Measurements from ENCODE around the gene PEAK1.

PEAK1 gene

GRCh38 chr15:77074350-77074749 lies 345.6 kb downstream of the PEAK1 start:
- no peak overlapping the region for H3K27ac ChIP-seq (replicated peaks)
- H3K4me3 ChIP-seq (replicated peaks; ENCODE audit: insufficient read depth, low read length) = no peak overlapping the region
- DNase-seq (ENCODE audit: low read depth in 1 of 2, low spot score in 1 of 2) = no peak
- TF ChIP-seq SPI1 (IDR thresholded peaks at IDR 0.05; ENCODE audit: borderline replicate concordance, low read depth) = no peak
- no peak for TF ChIP-seq POLR2AphosphoS5 (IDR thresholded peaks at IDR 0.05; ENCODE audit: low read depth)
- no peak for TF ChIP-seq REST (IDR thresholded peaks at IDR 0.05; ENCODE audit: insufficient replicate concordance, low read depth)
- TF ChIP-seq GABPA (IDR thresholded peaks at IDR 0.05; ENCODE audit: low read depth) = no peak
- TF ChIP-seq, protein P1, sequence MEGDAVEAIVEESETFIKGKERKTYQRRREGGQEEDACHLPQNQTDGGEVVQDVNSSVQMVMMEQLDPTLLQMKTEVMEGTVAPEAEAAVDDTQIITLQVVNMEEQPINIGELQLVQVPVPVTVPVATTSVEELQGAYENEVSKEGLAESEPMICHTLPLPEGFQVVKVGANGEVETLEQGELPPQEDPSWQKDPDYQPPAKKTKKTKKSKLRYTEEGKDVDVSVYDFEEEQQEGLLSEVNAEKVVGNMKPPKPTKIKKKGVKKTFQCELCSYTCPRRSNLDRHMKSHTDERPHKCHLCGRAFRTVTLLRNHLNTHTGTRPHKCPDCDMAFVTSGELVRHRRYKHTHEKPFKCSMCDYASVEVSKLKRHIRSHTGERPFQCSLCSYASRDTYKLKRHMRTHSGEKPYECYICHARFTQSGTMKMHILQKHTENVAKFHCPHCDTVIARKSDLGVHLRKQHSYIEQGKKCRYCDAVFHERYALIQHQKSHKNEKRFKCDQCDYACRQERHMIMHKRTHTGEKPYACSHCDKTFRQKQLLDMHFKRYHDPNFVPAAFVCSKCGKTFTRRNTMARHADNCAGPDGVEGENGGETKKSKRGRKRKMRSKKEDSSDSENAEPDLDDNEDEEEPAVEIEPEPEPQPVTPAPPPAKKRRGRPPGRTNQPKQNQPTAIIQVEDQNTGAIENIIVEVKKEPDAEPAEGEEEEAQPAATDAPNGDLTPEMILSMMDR (IDR thresholded peaks at IDR 0.05; ENCODE audit: insufficient read depth, low read length) = no peak
- H3K27me3 ChIP-seq (ENCODE audit: insufficient read depth, poor library complexity, severe bottlenecking) = no peaks in the 10 kb centered on the region

- Histone ChIP-seq H3K4me3 (replicated peaks; ENCODE audit: insufficient read depth, low read length) (no peak overlapping the region), H3K27me3 (ENCODE audit: insufficient read depth, poor library complexity, severe bottlenecking) (no peaks in the 10 kb centered on the region), H3K27ac (replicated peaks) (no peak overlapping the region)
- TF ChIP-seq SPI1 (IDR thresholded peaks at IDR 0.05; ENCODE audit: borderline replicate concordance, low read depth) (no peak), REST (IDR thresholded peaks at IDR 0.05; ENCODE audit: insufficient replicate concordance, low read depth) (no peak), GABPA (IDR thresholded peaks at IDR 0.05; ENCODE audit: low read depth) (no peak), POLR2AphosphoS5 (IDR thresholded peaks at IDR 0.05; ENCODE audit: low read depth) (no peak)
- TF ChIP-seq, protein P1 (IDR thresholded peaks at IDR 0.05; ENCODE audit: insufficient read depth, low read length) = no peak
- DNase-seq (ENCODE audit: low read depth in 1 of 2, low spot score in 1 of 2) = no peak
Measured at GRCh38 chr15:77071305-77072223, 348.3 kb downstream of the PEAK1 start.

GRCh38 chr15:77070495-77071304 lies 349.2 kb downstream of the PEAK1 start, which contains the start of gene TSPAN3:
TSS of gene TSPAN3 (minus strand) at chr15:77071109. CDS start at chr15:77070954, 155 bp downstream.
- TF ChIP-seq GABPA (IDR thresholded peaks at IDR 0.05; ENCODE audit: low read depth) = no peak
- TF ChIP-seq REST (IDR thresholded peaks at IDR 0.05; ENCODE audit: insufficient replicate concordance, low read depth) = no peak
- TF ChIP-seq SPI1 (IDR thresholded peaks at IDR 0.05; ENCODE audit: borderline replicate concordance, low read depth) = no peak
- TF ChIP-seq POLR2AphosphoS5 (IDR thresholded peaks at IDR 0.05; ENCODE audit: low read depth) = peak; percentile 43; the same call in 1 of the 2 replicates
- TF ChIP-seq, protein P1 (IDR thresholded peaks at IDR 0.05; ENCODE audit: insufficient read depth, low read length) = no peak
- peak; percentile 81 to 92 for DNase-seq (ENCODE audit: low read depth in 1 of 2, low spot score in 1 of 2)
- Histone ChIP-seq H3K27ac (replicated peaks) (peak within 1 kb of the TSS; percentile 71), H3K27me3 (ENCODE audit: insufficient read depth, poor library complexity, severe bottlenecking) (no peaks in the 10 kb centered on the region), H3K4me3 (replicated peaks; ENCODE audit: insufficient read depth, low read length) (peak within 1 kb of the TSS; percentile 69)
